ENCODE measurements around the gene SLC38A3. TPM values are rescaled to one million over a fixed set of nuclear protein-coding genes. Genes with fewer than 3 reads are reported as not detected.

SLC38A3 gene
- total RNA-seq, 1 donor from 2014 or later, result 10.3 TPM

DNA sequence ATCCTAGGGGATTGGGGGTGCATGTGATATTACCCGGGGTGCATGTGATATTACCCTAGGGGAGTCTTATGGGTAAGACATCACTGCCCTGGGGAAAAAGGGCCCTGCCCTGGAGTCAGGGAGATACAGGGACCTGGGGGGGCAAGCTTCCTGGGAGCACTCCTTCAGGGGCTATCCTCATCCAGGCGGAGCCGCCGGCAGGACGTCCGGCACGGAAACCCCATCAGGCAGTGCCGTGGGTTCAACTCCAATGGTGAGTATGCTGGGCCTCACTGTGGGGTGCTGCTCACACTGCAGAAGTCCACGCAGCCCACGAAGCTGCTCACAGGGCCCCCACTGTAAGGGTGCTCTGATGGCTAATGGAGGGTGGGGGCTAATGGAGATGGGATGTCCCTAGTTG, 19.0 kb upstream of the SLC38A3 start:
- no peak for DNase-seq (ENCODE audit: missing footprints)
- ATAC-seq, result no peak
- intact Hi-C loops (cut with DNase I), result no loop called here

DNA sequence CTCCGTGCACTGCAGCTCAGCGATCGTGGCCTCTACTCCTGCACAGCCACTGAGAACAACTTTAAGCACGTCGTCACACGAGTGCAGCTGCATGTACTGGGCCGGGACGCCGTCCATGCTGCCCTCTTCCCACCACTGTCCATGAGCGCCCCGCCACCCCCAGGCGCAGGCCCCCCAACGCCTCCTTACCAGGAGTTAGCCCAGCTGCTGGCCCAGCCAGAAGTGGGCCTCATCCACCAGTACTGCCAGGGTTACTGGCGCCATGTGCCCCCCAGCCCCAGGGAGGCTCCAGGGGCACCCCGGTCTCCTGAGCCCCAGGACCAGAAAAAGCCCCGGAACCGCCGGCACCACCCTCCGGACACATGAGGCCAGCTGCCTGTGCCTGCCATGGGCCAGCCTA, 17.3 kb upstream of the SLC38A3 start:
- ATAC-seq, result no peak
- intact Hi-C loops (cut with DNase I), result loop anchor here (2.0 kb wide), 1 partner anchor 33 kb away; the partner anchor contains the start of gene SEMA3F
- DNase-seq (ENCODE audit: missing footprints), result no peak

DNA sequence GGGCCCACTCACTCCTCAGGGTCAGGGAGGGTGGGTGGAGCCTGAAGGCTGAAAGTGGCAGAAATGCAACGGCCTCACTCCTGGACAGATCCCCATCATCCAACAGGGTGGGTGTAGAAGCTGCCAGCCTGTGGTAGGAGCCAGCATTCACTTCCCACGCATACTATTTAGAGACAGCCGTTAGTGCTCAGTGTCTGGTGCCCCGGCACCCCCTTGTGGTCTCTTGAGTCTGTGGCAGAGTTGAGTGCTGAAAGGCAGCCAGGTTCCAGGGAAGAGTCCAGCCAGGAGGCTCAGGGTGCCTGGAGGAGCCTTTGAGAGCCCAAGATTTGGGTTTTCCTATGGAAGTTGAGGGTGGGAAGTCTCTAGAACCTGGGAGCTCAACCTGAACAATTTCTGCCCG, 15.8 kb upstream of the SLC38A3 start:
- DNase-seq (ENCODE audit: missing footprints) (peak; percentile 77), ATAC-seq (peak; percentile 65)
- intact Hi-C loops (cut with DNase I), result loop anchor here (1.0 to 2.0 kb wide), 2 partner anchors 34 to 68 kb away; partner anchors contain the start of gene SEMA3F

DNA sequence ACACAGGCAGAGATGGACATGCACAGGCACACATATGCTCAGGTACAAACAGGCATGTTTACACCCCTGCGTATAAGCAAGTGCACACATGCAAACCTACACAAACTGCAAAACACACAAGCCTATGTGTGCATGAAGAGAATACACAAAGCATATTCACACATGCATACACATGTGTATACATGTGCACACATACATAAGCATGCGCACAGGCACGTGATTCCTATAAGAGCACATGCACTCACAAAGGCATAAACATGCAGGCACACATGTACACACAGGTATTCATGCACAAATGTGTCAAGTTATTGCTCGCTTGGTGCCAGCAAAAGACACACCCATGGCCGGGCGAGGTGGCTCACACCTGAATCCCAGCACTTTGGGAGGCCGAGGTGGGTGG, 15.1 kb upstream of the SLC38A3 start:
- ATAC-seq (no peak), DNase-seq (ENCODE audit: missing footprints) (no peak)
- intact Hi-C loops (cut with DNase I), result loop anchor here (1.0 to 2.0 kb wide), 2 partner anchors 35 to 69 kb away; partner anchors contain the start of gene SEMA3F

DNA sequence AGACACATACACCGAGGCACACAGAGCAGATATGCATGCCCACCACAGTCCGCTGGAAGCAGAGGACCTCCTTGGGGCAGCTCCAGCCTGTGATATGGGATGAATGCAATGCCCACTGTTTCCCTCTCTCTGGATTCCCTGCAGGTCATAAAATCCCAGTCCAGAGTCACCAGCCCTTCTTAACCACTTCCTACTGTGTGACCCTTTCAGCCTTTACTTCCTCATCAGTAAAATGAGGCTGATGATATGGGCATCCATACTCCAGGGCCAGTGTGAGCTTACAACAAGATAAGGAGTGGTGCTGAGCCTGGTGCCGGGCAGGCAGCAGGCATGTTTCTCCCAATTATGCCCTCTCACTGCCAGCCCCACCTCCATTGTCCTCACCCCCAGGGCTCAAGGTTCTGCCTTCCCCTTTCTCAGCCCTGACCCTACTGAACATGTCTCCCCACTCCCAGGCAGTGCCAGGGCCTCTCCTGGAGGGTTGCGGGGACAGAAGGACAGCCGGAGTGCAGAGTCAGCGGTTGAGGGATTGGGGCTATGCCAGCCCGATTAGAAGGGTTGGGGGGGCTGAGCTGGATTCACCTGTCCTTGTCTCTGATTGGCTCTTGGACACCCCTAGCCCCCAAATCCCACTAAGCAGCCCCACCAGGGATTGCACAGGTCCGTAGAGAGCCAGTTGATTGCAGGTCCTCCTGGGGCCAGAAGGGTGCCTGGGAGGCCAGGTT, 14.0 kb upstream of the SLC38A3 start, which contains the start of gene GNAT1:
TSS of gene GNAT1 (plus strand) at position 675 of the 725 bp plus-strand sequence. CDS start 116 bp downstream, outside the sequence.
- intact Hi-C loops (cut with DNase I), result no loop called here
- no peak for ATAC-seq
- DNase-seq (ENCODE audit: missing footprints), result no peak

DNA sequence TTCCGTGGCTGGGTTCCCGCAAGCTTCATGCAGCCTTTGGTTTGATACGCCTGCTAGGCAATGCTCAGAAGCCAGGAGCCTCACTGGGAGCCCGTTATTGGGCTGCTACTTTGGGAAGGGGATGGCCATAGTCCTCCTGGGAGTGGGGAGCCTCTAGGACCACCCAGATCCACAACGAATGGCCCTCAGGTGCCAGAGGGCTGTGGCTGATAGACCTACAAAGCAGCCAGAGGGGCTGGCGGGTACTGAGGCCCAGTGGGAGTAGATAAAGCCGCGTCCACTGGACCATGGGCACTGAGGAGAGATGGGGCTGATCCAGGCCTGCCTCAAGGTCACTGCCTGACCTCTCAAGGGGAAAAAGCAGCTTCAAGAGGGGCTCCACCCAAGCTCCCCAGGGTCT, 12.9 kb upstream of the SLC38A3 start:
- no peak for ATAC-seq
- no peak for DNase-seq (ENCODE audit: missing footprints)
- intact Hi-C loops (cut with DNase I), result no loop called here

DNA sequence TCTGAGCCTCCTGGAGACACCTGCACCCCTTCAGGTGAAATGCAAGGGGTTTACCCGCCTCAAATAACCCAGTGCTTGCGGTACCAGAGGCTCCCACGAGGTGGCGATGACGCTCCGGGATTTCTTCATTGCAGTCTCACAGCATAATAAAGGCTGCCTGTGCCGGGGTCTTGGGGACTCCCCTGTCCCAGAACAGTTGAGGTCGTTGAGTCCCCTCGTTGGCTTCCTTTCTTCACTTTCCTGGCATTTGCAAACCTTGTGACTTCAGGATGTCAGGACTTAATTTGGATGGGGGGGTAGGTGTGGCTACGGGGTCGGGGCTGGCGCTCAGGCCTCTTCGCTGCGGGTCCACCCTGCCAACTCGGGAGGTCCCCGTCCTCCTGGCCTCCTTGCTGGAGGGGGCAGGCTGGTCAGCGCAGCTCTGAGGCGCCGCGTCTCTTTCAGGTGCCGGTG, 12.4 kb upstream of the SLC38A3 start:
- DNase-seq (ENCODE audit: missing footprints) (peak; percentile 83), ATAC-seq (peak; percentile 33)
- intact Hi-C loops (cut with DNase I), result no loop called here

DNA sequence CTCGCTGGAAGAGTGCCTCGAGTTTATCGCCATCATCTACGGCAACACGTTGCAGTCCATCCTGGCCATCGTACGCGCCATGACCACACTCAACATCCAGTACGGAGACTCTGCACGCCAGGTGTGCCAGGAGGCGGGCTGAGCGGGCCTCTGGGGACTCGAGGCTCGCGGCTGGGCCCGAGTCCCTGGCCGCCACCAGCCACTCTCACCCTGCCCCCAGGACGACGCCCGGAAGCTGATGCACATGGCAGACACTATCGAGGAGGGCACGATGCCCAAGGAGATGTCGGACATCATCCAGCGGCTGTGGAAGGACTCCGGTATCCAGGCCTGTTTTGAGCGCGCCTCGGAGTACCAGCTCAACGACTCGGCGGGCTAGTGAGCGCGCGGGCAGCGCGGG, 11.8 kb upstream of the SLC38A3 start:
- intact Hi-C loops (cut with DNase I), result no loop called here
- DNase-seq (ENCODE audit: missing footprints) (no peak), ATAC-seq (no peak)

DNA sequence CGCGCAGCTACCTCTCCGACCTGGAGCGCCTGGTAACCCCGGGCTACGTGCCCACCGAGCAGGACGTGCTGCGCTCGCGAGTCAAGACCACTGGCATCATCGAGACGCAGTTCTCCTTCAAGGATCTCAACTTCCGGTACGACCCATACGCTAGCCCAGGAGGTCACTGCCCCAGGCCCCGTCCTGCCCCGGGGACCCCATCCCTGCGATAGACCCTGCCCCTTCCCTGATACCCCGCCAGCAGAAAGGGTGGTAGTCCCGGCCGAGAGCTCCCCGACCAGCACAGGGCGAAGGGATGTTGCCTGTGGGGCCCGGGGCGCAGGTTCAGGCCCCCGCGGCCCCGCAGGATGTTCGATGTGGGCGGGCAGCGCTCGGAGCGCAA, 11.3 kb upstream of the SLC38A3 start:
- intact Hi-C loops (cut with DNase I), result loop anchor here (1.0 kb wide), 2 partner anchors 33 to 80 kb away; no protein-coding TSS in a partner anchor
- no peak for ATAC-seq
- no peak for DNase-seq (ENCODE audit: missing footprints)

DNA sequence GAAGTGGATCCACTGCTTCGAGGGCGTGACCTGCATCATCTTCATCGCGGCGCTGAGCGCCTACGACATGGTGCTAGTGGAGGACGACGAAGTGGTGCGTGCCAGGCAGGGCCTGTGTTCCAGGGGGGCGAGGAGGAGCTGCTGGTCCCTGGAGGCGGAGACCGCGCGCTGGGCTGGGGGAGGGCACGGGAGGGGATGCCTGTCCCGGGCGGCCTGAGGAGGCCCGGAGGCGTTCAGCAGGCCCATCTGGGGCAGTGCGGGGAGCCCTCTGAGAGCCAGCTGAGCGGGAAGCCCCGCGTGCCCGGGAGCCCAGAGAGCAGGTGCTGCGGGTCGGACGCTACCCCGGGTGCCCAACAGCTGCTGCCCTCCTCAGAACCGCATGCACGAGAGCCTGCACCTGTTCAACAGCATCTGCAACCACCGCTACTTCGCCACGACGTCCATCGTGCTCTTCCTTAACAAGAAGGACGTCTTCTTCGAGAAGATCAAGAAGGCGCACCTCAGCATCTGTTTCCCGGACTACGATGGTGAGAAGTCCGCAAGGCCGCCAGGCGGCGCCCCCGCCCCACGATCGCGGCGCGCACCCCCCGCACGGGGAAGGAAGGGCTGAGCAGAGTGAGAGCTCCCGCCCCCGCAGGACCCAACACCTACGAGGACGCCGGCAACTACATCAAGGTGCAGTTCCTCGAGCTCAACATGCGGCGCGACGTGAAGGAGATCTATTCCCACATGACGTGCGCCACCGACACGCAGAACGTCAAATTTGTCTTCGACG, 10.8 kb upstream of the SLC38A3 start:
- ATAC-seq (peak; percentile 76), DNase-seq (ENCODE audit: missing footprints) (peak; percentile 73)
- intact Hi-C loops (cut with DNase I), result loop anchor here (1.0 kb wide), 2 partner anchors 32 to 79 kb away; no protein-coding TSS in a partner anchor

DNA sequence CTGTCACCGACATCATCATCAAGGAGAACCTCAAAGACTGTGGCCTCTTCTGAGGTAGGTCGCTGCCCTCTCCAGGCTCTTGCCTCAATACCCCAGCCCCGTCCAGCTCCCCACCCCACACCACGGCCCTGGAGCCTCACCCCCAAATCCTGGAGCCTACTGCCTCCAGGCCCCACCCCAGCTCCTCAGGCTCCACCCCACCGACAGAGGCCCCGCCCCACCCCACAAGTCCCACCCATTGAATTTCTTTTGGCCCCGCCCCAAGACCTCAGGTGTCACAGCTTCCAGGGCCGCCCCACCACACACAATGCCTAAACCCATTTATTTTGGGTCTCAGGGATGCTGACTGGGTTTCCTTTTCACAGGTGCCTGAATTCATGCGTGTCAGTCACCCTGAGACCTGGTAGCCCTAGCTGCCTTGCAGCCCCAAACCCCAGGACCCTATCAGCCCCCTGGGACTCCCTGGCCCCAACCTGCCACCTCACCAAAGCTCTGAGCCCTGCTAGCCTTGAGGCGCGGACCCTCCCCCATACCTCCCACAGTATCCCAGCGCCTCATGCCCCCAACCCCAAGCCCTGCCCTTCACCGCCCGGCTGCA, 10.1 kb upstream of the SLC38A3 start:
- intact Hi-C loops (cut with DNase I), result loop anchor here (1.0 kb wide), 2 partner anchors 31 to 78 kb away; no protein-coding TSS in a partner anchor
- peak; percentile 53 for DNase-seq (ENCODE audit: missing footprints)
- ATAC-seq, result peak; percentile 8

DNA sequence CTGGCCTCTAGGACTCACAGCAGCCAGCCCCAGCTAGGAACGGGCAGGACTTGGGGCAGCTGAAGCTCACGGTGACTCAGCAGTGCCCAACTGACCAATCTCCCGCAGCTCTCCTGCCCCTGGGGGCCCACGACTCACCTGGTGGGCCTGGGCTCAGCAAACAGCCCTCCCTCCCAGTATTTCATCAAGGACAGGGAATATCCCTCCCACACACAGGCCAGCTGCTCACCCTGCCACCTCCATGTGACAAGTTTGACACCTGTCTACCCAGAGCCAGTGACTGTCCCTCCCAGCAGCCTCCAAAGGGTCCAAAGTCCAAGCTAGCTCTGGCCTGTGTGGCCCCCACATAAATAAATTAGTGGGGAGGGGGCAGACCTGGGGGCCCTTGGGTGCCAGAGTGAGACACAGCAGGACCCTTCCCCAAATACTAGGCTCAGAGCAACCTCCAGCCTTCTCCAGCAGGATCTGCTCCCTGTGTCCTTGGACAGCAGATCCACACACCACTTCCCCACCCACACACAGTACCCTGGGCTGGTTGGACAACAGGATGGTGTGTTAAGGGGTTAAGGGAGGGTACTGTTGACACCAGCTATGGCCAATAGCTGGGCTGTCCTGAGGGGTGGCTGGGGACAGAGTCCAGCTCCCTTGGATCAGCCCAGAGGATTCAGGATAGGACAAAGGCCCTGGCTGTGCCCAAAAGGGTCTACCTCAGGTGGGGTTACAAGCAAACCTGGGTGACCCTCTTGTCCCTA, 9.4 kb upstream of the SLC38A3 start:
- peak; percentile 50 for DNase-seq (ENCODE audit: missing footprints)
- intact Hi-C loops (cut with DNase I), result no loop called here

DNA sequence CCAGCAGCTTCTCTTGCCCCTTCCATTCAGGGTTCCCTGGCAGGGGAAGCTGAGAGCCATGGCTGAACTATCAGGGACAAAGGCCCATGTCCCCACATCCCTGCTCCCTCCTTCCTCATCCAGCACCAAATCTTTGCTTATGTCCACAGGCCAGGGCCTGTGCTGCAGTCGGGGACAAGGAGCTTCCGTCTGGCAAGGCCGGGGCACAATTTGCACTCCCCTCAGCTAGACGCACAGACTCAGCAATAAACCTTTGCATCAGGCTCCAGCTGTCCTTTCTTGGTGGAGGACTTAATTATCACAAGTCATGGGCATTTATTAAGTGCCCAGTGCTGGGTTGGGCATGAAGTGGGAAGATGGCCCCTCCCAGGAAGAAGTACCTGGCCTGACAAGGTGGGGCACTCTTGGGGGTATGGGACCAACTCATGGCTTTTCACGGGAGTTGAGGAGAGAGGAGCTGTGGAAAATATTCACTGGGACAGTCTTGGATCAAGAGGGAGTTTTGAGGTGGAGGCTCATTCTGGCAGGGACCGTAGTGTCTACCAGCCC, 8.7 kb upstream of the SLC38A3 start:
- intact Hi-C loops (cut with DNase I), result no loop called here
- peak; percentile 31 for DNase-seq (ENCODE audit: missing footprints)
- ATAC-seq, result no peak

More for the DNA sequence above, 9.4 kb upstream of the SLC38A3 start:
- no peak for ATAC-seq

DNA sequence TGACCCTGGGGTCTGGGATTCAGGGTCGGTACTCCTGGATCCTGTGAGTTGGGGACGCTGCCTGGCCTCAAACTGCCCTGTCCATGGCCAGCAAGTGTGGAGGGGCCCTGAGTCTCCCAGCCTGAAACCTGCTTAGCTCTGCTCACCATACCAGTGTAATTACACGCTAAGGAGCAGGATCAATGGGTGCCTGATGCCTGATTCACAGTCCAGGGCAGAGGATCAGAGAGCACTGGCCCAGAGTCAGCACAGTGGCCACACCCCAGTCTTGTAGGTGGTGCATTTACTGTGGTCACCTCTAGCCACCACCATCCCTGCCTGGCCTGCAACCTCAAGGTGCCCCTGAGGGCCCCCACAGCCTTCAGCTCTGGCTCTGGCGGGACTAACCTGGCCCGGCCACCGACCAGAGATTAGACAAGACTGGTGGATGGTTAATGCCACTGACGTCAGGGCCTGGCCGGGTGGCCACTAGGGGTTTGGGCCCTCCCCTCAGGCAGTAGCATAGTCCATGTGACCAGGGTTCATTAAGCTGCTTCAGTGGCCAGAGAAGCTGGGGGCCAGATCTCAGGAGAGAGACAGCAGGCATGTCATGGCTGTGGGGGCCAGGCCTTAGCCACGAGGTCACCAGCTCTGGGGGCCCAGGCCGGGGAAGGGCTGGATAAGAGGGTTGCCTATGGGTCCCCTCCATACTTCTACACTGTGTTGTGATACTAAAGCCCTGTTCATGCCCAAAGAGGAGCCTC, 3.3 kb upstream of the SLC38A3 start:
- ATAC-seq (no peak), DNase-seq (ENCODE audit: missing footprints) (peak; percentile 44)
- intact Hi-C loops (cut with DNase I), result no loop called here

DNA sequence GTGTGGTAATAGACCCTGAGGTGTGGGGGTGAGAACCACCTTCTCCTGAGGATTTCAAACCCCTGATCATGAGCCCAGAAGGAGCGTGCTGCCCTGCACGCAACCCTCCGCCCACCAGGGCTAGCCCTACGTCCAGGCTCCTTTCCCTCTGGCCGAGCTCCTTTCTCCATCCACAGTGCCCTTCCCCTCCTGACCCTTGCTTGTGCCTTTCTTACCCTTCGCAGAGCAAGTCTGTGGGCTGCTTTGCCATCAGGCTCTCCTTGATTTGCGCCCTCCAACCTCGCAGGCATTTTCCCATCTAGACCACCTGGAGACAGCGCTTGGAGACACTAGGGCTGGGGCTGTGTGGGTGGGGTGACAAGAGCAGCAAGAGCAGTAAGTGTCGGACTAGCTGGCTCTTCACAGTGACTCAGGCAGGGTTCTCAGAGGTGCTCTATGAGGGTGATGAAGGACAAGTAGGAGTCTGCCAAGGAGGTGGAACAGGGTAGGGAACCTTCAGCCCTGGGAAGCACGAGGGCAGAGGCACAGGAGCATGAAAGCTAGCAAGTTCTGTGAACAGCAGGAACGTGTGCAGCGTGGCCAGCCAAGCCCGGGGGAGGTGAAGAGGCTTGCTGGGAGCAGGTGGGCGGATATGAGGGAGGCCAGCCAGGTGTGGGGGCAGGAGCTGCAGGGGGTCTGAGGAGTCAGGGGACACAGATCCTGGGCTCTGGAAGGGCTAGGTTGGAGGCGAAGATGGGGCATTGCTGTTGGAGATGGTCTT, 2.5 kb upstream of the SLC38A3 start:
- ATAC-seq, result no peak
- peak; percentile 52 for DNase-seq (ENCODE audit: missing footprints)
- intact Hi-C loops (cut with DNase I), result no loop called here

DNA sequence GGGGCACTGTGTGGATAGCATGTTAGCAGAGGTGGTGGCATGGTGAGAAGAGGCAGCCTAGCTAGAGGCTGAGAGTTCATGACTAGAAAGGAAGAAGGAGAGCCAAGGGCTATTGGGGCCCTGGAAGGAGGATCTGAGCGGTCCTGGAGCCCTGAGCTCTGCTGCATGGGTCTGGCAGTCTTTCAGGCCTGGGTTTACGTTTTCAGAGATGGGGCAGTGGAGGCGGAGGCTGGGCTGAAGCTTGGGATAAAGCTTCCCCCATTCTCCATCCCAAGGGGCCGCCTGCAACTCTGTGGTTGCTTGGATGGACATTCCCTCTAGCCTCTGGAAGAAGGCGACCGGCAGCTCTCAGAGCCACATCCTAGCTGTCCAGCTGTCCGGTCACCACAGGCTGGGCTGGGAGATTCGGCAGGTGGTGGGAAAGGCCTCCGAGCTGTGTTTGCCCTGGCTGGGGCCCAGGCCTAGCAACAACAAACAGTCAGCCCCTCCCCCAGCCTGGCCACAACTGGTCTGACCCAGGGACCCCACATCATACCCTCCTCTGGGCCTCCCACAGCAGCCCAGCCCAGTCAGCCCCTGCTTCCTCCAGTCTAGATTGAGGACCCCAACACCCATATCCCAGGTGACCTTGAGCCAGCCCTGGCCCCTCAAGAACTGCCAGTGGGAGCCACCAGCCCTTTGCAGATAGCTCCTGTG, 1.8 kb upstream of the SLC38A3 start:
- ATAC-seq (no peak), DNase-seq (ENCODE audit: missing footprints) (peak; percentile 61)
- intact Hi-C loops (cut with DNase I), result no loop called here
